HG03097 (cell line): Measurements from ENCODE around the gene LCOR.
"Not testable (repeated sequence)": the region's sequence is repeated elsewhere in the genome, so short reads cannot be mapped to it uniquely, and the experiment has no call there.

ENCODE experiments used
- ATAC-seq: cut with Tn5 transposase; IDR thresholded peaks from one replicate; pipeline ENCODE4 v1.9.1; 2021; ENCODE audit not compliant: unreplicated experiment, low FRiP score

The LCOR gene

DNA sequence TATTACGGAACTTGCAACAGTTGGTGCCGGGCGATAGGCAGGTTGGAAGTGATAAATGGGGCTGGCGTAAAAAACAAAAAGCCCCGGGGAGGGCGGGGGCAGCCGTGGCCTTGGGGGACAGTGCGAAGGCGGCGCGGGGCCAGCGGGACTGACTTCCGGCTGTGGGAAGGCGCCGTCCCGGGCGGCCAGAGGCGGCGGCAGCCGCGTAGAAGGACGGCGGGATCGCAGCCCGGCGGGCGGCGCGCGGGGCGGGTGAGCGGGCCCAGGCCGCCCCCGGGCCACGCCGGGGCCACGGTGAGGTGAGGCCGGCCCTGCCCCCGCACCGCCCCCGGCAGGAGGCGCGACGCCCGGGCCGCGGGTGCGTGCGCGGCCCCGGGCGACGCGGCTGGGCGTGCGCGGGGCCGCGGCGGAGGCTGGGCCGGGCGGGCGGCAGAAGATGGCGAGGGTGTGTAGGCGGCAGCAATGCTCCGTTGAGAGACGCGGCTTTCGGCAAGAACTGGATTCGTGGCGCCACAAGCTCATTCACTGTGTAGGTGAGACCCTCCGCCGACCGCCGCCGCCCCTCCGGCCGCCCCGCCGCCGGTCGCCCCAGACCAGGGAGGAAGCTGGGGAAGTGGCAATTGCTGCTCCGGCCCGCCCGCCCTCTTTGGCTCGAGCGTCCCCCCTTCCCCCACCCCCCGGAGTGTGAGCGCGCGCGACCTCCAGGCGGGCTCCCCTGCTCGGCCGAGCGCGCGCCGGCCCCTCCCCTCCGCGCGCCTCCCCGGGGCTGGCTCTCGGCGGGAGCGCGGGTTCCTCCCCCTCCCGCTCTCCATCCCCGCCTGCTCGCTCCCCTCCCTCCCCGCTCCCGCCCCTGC is at the start of gene LCOR:
LCOR (plus strand) TSS at position 432 of the 854 bp plus-strand sequence. CDS start 116,760 bp downstream, outside the sequence.
- peak; percentile 49 for ATAC-seq

DNA sequence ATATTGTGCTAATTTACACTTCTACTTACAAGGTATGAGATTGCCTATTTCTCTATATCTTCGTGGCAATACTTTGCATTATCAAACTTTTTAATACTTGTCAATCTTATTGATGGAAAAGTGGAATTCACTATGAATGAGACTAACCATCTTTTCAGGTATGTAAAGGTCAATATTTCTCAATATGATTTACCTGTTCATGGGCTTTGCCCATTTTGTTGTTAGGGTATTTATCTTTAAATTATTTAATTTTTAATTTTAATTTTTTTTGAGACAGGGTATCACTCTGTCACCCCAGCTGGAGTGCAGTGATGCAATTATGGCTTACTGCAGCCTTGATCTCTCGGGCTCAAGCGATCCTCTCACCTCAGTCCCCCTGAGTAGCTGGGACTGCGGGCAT is 47.8 kb upstream of the LCOR start:
- ATAC-seq, result no peak

DNA sequence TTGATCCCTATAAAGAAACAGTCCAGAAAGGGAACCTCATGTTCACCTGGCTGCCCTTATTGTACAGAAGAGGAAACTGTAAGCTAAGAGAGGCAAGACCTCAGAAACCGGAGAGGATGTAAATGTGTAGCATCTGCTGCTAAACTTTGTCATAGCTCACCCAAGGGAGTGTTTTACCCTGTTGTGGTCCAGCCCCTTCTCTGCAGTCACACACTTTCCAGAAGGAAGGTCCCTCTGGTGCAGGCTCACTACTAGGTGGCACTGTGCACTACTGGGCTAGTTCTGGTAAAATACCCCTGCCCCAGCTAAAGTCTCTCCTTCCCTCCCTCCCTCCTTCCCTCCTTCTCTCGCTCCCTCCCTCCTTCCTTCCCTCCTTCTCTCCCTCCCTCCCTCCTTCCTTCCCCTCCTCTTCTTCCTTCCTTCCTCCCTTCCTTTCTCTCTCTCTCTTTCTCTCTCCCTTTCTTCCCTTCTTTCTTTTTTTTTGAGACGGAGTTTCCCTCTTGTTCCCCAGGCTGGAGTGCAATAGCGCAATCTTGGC is 42.5 kb upstream of the LCOR start:
- peak; percentile 82 for ATAC-seq

DNA sequence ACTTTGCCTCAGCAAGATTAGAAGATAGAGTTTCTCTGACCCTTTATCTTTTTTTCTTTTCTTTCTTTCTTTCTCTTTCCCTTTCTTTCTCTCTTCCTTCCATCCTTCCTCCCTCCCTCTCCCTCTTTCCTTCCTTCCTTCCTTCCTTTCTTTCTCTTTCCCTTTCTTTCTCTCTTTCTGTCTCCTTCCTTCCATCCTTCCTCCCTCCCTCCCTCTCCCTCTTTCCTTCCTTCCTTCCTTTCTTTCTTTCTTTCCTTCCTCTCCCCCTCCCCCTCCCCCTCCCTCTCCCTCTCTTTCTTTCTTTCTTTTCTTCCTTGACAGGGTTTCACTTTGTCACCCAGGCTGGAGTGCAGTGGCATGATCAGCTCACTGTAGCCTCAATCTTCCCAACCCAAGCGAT is 40.2 kb upstream of the LCOR start:
- ATAC-seq, result no peak

DNA sequence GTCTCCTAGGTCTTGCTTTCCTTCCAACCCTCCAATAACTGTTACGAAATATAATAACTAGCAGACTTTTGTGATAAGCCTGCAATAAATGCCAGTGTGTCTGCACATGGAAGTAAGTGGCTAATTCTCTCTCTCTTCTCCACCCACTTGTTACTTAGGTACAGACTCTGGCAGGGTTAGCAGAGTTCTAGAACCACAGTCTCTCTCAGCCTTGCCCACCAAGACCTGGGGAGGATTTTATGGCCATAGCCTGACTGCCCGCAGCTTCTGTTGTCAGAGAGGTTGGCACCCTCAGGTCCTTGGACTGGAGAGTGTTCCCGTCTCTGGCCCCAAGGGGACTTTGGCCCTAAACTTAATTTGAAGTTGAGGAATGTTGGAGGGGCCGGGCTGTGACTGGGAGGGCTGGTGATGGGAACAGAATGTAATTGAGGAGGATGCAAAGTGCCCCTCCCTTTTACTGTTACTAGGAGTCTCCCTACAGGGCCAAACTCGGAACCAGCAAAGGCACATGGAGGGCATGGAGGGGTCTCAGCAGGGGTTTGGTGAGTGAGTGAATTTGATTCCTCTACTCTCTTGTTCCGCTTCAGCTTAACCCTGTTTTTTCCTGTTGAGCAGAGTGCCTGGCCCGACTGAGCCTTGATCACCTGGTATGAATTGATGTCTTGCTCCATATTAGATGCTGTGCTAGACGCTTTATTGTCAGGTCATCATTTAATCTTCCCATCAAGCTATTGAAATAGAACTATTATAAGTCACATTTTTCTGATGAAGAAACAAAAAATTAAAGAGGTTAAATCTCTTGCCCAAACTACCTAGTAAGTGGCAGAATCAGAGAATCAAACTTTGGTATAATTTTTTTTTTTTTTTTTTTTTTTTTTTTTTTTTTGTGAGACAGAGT is 37.0 kb upstream of the LCOR start:
- ATAC-seq, result no peak

- no peak for ATAC-seq
Measured at GRCh38 chr10:96797485-96797884, 34.6 kb upstream of the LCOR start.

DNA sequence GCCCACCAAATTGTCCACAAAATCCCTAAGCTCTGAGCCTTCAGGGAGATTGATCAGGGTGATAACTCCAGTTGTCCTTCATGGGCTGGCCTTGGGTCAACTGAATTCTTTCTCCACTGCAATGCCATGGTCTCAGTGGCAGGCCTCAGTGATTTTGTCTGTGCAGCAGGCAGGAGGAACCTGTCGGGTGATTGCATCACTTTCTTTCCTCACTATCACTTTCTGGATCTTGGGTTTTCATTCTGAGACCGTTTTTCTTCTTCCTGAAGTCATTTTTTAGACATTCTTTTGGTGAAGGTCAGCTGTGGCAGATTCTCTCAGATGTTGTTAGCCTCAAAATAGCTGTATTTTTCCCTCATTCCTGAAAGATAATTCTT is 28.8 kb upstream of the LCOR start:
- ATAC-seq, result no peak

- no peak for ATAC-seq
Measured at GRCh38 chr10:96814264-96814663, 17.8 kb upstream of the LCOR start.

- not testable (repeated sequence) for ATAC-seq
Measured at GRCh38 chr10:96818971-96819370, 13.1 kb upstream of the LCOR start.

DNA sequence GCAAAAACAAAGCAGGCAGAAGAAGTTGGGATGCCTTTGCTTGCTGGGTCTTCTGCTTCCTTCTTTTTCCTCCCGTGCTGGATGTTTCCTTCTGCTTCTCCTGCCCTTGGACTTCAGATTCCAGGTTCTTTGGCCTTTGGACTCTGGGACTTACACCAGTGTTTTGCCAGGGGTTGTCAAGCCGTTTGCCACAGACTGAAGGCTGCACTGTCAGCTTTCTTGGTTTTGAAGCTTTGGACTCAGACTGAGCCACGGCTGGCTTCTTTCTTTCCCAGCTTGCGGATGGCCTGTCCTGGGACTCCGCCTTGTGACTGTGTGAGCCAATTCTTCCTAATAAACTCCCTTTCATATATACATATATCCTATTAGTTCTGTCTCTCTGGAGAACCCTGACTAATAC is 11.3 kb upstream of the LCOR start:
- ATAC-seq, result no peak

GRCh38 chr10:96826438-96826837 is 5.7 kb upstream of the LCOR start:
- ATAC-seq, result no peak

GRCh38 chr10:96828609-96829008 is 3.5 kb upstream of the LCOR start:
- ATAC-seq, result no peak

DNA sequence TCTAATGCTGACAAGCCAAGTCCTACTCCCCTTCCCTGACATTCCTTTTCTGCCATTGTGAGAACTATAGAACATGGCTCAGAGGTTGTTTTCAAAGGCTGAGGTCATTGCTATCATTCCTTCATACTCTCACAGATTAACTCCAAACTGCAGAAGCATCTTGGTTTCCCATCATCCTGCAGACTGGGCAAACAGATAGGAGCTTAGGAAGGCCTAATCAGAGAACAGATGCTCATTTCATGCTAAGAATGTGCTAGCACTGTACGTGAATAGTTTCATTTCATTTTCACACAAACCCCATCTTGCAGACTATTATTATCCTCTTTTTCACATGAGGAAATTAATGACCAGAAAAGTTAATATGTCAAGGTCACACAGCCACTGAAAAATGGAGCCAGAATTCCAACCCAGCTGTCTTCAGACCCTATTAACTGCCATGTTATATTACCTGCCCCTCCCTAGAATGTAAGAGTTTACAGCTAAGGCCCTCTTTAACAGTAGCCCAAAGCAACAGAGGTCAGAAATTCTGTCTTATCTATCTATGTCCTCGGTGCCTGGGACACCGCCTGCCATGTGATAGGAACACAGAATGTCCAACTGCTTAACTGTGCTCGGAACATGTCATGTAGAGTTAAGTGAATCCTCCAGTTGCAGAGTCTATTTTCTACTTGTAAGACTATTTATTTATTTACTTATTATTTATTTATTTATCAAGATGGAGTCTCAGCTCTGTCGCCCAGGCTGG is 2.9 kb upstream of the LCOR start:
- ATAC-seq, result no peak

- no peak for ATAC-seq
Measured at GRCh38 chr10:96830511-96831199, 1.4 kb upstream of the LCOR start.

DNA sequence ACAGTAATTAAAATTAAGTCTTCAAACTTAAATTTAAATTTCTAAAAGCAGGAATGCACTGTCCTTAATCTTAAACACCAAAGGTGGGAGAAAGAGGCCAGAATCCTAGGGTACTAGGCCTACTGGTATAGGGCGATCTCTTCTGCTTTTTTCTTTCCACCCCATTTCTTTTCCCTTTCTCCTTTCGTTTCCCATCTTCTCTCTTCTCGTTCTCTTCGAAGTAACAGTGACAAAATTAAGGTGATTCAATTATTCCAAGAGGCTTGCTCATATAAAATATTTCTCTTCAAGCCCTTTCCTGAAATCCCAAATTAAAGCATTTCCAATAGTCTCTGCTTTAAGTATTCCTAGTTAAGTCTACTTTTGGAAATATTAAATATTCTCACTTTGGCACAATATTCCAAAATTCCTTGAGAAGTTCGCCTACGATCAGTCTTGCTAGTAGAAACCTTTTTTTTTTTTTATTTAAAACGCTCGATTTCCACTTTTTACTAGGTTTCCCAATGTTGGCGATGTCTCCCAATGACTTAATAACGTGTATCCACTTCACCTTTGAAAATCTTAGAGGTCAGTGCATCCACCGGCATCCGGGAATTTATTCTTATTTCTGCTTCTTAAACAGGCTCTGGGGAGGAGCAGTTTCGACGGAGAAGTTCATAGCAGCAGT is 765 bp upstream of the LCOR start:
- no peak for ATAC-seq

- ATAC-seq, result peak; percentile 45
Measured at GRCh38 chr10:96832721-96833219, 672 bp downstream of the LCOR start.

DNA sequence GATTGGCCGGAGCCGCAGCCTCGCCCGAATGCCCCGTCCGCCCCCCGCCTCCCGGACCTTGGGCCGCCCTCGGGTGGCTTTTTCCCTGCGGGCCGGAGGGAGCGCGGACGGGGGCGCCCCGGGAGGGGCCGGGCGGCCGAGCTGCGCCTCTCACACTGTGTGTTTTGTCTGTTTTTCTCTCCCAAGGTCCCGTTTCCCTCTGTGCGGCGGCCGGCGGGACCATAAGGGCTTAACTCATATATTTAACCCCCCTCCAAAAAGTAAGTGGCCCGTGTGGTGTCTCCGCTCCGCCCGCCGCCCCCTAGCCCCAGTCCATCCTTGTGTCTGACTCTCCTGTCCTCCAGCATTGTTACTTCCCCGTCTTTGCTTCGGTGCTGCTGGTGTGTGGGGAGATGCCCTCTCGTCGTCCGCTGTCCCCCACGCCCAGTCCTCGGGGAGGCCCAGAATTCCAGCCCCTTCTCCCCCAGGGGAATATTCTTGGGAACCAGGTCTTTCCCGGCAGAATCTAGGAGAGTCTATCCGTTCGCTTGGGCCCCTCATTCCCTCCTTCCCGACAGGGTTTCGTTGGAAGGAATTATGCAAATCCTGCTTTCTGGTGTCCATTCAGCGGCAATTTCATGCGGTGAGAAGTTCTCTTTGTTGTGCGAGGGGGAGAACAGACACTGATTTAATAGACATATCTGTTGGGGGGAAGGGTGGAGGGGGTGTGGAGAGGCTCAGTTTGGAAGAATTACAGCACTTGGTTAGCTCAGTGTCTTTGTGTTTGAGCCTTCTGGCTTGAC is 1.3 kb downstream of the LCOR start:
- no peak for ATAC-seq

DNA sequence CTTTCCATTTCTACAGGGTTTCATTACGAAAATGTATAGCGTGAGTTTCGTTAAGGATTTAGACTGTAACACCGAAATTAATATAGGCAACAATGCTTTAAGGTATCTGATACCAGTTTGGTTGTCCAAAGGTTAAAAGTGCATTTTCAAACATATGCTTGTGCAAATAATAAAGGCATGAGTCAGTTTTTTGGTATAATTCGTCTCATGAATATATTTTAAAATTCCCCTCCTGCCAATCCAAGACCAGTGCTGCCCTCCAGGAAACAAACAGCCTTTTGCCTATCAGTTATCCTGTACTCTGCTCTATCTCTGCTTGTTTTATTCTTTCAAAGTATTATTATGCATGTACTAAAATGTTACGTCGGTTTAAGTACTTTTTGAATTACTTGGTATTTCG is 2.0 kb downstream of the LCOR start:
- ATAC-seq, result no peak

DNA sequence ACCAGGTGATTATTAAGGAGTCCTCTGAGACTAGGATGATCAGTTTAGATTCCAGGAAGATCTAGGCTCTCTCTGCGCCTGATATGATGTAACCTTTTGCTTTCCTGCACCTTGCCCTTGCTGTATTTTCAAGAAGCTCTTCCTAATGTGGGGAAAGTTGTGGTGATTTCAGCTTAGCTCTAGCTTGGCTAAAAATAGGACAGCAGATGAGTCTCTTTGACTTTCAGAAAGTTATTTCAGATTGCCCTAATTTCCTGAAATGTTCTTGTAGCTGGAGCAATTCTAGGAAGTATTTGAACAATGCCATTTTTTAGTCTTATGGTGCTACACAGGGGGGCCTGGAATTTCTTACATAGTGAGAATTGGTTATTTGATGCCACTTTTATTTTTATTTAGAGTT is 3.8 kb downstream of the LCOR start:
- ATAC-seq, result no peak
